Right lobe of liver (tissue), 4 donors: Measurements from ENCODE around the gene GRIK1.

Source experiments
- CTCF ChIP-seq, 4 donors: fragments of 200-600 bp in 3 of 4; fragments of 450-650 bp in 1 of 4; IDR thresholded peaks; one replicate each; pipeline versions ENCODE4 v1.5.1 to v1.8.0; 2016 to 2022; ENCODE audit warnings: antibody characterized with exemption in 4 of 4, mild to moderate bottlenecking in 2 of 4
- POLR2A ChIP-seq: fragments of 450-650 bp; IDR thresholded peaks from one replicate; pipeline ENCODE4 v1.6.1; 2017; ENCODE audit warnings: antibody characterized with exemption, mild to moderate bottlenecking
- donor health status: DM: no; HTN: no; CAD: no.
- donor health status: DM: no; HTN: no; CAD: no.
- donor health status: DM: no; HTN: yes; CAD: no.

GRCh38 chr21:29712818-29713217, 227.0 kb downstream of the GRIK1 start:
- TF ChIP-seq CTCF (IDR thresholded peaks at IDR 0.05) (no peak), POLR2A (no peak)
